GM18502 (cell line): ENCODE measurements around the gene NPB.

Source experiments
- ATAC-seq: cut with Tn5 transposase; IDR thresholded peaks from one replicate; pipeline ENCODE4 v1.9.1; 2021; ENCODE audit warnings: mild to moderate bottlenecking; ENCODE audit not compliant: unreplicated experiment, poor library complexity

NPB gene

GRCh38 chr17:81922566-81923301, 20.7 kb downstream of the NPB start:
- ATAC-seq = no peak

DNA sequence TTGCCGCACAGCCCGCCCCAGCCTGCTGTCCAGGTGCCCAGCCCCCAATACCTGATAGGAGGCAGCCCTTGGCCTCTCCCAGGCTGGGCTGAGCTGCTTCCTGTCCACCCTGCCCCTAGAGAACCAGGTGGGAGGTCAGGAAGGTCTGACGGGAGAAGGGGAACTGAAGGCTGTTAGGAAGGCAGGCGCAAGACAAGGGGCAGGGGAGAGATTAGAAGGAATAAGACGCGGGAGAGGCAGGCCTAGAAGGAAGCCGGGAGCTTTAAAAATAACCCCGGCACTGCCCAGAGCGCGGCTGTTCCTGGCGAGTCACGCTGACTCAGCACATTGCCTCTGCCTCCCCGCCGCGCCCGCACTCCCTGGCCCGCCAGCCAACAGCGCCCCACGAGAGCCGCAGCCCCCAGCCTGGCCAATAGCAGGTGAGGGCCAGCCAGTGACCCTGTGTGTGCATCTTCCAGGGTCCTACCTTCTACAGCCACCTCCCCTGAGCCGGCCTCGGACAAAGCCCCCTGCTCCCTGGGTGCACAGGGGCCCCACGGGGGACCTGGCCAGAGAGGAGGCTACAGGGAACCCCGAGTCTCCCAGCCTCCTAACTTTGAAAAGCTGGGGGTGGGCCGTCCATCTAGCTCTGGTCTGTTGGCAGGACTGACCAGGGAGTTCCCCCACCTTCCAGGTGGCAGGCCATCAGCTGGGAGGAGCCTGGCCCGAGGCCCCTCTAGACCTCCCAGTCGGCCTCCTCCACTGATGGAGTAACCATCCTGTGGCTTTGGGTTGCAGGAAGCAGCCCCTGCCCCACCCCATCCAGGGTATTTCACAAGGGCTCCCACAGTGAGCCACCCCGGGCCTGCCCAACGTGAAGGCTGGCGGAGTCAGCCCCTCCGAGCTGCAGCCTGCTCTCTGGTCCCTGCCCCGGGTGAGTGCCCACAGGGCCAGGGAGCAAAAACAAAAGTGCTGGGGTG, 21.5 kb downstream of the NPB start:
- ATAC-seq = no peak

GRCh38 chr17:81924557-81925532, 22.8 kb downstream of the NPB start:
- no peak for ATAC-seq

DNA sequence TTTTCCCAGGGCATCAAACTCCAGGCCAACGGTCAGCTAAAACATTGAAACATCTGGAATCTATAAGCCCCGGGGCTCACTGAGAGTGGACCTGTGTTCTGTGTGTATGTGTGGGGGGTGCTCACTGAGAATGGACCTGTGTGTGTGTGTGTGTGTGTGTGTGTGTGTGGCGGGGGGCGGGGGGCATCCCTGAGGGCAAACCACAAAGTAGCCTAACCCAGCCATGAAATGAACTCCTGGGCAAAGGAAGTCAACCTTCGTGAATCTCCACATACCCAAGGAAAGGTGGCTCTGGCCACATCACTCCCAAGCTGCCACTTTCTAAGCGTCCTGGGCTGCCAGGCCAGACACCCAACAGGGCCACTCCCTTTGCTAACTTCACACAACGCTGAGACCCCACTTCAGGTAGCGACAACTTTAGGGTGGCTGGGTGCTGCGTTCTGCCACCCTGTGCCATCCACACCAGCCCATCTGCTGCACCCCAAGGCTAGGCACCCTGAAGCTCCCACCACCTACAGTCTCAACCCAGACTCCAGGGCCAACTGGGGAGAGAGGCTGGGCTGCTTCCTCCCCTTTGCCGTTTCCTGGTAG, 23.9 kb downstream of the NPB start:
- ATAC-seq = no peak

- peak; percentile 11 for ATAC-seq
Measured at GRCh38 chr17:81926451-81927151, 24.6 kb downstream of the NPB start.

DNA sequence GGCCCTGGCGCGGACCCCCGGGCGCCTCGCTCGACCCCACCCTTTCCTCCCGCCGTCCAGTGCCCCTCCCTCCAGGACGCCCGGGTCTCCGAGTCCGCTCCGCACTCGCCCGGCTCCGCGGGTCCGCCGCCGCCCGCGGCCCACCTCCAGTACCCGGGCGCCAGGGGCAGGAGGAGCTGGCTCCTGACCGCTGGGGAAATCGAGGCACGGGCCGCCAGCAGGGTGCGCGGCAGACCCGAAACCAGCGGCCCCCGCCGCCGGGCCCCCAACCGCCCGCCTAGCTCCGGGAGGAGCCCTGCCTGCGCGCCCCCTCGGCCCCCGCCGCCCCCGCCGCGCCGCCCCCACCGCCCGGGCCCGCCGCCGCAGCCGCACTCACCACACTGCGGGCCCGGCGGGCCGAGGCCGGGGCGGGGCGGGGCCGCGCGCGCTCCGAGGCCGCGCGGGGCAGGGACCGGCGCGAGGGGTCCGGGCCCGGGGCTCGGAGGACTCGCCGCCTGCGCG, 25.2 kb downstream of the NPB start:
- ATAC-seq = peak; percentile 19

GRCh38 chr17:81927653-81928543, 25.9 kb downstream of the NPB start, which contains the start of gene MAFG:
MAFG (minus strand) TSS chr17:81927735; CDS start chr17:81923185, 4,550 bp downstream.
- peak; percentile 58 for ATAC-seq

DNA sequence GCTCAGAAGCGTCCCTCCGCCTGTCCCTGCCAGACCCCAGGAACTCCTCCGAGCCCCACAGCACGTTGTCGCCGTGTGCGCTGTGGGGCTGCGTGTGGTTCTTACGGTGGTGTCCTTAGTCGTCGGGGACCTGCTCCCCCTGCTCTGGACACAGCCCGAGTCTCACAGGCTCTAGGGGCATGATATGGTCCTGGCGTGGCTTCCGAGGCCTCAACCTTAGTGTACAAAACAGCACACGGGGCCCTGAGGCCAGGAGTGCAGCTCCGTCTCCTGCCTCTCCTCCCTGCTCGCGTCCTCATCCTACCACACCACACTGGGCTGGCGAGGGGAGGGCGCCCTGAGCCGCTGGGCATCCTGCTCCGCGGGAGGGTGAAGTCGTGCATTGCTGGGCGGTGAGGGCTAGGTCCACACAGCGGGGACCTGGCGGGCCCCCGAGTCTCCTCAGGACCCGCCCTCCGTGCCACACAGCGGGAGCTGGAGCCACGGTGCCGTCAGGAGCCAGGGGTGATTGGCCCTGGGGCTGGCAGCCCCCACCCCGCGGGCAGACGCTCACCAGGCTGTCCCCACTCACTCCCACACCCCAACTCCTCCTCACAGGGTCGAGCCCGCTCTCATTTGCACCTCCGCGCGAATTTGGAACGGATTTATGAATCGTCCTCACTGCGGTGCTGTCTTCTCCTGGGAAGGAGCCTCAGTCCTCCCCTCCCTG, 26.7 kb downstream of the NPB start:
- ATAC-seq = no peak

GRCh38 chr17:81929253-81930141, 27.5 kb downstream of the NPB start:
- ATAC-seq = no peak

DNA sequence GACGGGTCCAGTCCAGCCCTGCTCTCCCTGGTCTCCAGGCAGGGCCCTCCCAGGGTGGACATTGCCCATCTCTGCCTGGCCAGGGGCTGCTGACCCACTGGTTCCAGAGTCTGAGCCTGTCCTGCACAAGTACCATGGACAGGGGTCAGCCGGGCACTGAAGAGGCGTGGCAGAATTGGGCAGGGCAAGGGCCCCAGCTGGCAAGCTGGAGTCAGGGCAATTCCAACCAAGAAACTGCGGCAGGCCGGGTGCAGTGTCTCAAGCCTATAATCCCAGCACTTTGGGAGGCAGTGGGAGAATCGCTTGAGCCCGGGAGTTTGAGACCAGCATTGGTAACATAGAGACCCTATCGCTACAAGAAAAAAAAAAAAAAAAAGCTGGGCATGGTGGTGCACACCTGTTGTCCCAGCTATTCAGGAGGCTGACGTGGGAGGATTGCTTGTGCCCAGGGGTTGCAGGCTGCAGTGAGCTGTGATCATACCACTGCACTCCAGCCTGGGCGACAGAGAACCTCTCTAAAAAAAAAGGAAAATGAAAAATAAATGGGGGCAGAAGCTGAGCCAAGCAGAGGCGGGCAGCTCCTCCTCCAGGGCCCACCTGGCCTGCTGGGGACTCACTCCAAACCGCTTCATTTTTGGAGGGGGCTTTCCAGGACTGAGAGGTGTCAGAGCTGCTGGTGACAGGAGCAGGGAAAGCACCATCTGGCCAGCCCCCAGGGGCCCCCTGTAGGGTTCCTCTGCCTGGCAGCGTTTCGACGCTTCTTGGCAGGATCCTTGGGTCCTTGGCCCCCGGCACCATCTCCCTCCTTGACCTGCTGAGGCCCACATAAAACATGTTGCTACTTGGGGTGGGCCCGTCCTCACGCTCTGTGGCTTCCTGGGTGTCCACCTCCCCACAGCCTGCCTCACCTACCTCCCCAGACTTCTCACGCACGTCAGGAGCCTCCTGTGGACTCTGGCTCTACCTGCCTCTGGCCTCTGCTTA, 28.4 kb downstream of the NPB start:
- ATAC-seq = no peak

- ATAC-seq = no peak
Measured at GRCh38 chr17:81931189-81931556, 29.1 kb downstream of the NPB start.

DNA sequence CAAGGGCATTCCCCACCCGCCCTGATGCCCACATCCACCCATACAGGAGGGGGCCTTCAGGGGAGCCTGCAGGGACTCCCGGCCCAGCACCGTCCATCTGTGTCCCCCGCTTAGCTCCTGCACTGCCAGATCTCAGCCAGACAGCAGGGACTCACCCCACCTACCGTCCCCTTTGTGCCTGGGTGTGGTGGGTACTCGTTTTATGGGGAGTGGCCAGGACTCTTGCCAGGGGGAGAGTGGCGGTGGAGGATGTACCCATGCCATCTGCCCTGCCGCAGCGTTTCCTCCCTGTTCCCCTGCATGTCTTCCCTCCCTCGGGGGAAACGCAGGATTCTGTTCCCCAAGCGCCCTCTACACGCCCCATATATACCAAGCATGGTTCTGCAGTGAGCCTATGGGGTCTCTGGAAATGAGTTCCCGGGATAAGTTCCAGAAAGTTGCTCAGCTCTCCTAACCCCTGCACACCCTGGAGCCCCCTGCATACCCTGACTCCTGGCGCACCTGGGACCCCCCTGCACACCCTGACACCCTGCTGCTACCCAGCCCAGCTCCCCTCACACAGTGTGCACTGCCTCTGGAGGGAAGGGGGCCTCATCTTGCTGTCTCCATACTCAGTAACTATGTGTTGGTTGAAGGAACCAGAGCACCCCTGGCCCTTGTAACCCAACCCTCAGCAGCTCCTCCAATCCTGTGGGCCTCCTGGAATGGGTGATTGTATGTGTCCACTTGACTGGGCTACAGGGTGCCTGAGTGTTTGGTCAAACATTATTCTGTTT, 29.7 kb downstream of the NPB start:
- ATAC-seq = no peak

DNA sequence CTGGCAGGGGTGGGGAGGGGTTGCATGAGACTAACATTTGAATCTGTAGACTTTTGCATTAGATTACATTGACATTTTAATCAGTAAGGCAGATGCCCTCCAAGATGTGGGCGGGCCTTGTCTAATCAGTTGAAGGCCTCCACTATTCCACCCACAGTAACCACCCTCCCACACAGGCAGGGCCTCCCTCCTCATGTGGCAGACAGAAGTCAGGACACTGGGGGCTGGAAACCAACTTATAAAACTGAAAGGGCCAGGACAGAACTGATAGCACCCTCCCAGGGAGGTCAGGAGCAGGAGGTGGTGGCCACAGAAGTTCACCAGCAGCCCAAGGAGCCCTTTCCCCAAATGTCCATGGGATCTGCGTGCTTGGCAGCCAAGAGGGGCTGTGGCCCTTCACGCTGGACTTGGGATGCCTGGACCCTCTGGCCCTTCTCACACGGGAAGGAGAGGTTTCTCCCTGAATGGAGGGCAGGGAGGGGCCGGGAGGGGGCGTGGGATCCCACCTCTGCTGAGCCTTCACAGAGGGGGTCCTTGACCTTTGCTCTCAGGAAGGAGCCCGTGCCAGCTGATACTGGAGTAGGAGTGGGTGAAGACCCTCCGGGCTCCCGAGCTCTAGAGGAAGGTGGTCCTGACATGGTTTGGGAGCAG, 30.4 kb downstream of the NPB start:
- no peak for ATAC-seq

- ATAC-seq = no peak
Measured at GRCh38 chr17:81933178-81933699, 31.2 kb downstream of the NPB start.
